Endothelial cell of umbilical vein (primary cell): ENCODE measurements around the gene NSUN4.
"Not testable (repeated sequence)": the region's sequence is repeated elsewhere in the genome, so short reads cannot be mapped to it uniquely, and the experiment has no call there.

ENCODE experiments used
- MAX ChIP-seq: IDR thresholded peaks from 2 replicates; pipeline ENCODE4 v1.6.1; 2011; ENCODE audit not compliant: insufficient read depth, insufficient read length
- MYC ChIP-seq: IDR thresholded peaks from one replicate; pipeline ENCODE4 v1.6.1; 2011; ENCODE audit warnings: mild to moderate bottlenecking, low read depth, low read length
- TF ChIP-seq, protein P1 (sequence below), 2 donors: IDR thresholded peaks; 1 replicate in 1 of 2; 2 replicates in 1 of 2; pipeline ENCODE4 v1.5.1; 2011; ENCODE audit warnings: low read length in 2 of 2, mild to moderate bottlenecking in 2 of 2, moderate library complexity in 2 of 2, control low read depth in 1 of 2, inconsistent platforms in 1 of 2, low read depth in 1 of 2; ENCODE audit not compliant: insufficient read depth in 1 of 2; ENCODE audit errors: extremely low read depth in 1 of 2

- not testable (repeated sequence) for TF ChIP-seq MYC, MAX
- TF ChIP-seq, protein P1, sequence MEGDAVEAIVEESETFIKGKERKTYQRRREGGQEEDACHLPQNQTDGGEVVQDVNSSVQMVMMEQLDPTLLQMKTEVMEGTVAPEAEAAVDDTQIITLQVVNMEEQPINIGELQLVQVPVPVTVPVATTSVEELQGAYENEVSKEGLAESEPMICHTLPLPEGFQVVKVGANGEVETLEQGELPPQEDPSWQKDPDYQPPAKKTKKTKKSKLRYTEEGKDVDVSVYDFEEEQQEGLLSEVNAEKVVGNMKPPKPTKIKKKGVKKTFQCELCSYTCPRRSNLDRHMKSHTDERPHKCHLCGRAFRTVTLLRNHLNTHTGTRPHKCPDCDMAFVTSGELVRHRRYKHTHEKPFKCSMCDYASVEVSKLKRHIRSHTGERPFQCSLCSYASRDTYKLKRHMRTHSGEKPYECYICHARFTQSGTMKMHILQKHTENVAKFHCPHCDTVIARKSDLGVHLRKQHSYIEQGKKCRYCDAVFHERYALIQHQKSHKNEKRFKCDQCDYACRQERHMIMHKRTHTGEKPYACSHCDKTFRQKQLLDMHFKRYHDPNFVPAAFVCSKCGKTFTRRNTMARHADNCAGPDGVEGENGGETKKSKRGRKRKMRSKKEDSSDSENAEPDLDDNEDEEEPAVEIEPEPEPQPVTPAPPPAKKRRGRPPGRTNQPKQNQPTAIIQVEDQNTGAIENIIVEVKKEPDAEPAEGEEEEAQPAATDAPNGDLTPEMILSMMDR (IDR thresholded peaks at IDR 0.05; ENCODE audit: extremely low read depth in 1 of 2, insufficient read depth in 1 of 2, low read depth in 1 of 2, low read length in 2 of 2): not testable (repeated sequence)
These were observed 21.3 kb upstream of the NSUN4 start for GRCh38 chr1:46319301-46319700.
